Skin epidermis (tissue), 12 donors: ENCODE data around the gene LRRC10B.
"Not testable (repeated sequence)": the region's sequence is repeated elsewhere in the genome, so short reads cannot be mapped to it uniquely, and the experiment has no call there.

Experiments
- H3K27ac ChIP-seq, 21 experiments: fragments of 200-600 bp; sonication (generic) in 11 of 21; one replicate each; pipeline ENCODE4 v1.5.0; 2020; ENCODE audit warnings: mild to moderate bottlenecking in 3 of 21, inconsistent platforms in 2 of 21, moderate library complexity in 2 of 21
- H3K4me3 ChIP-seq, 7 experiments: fragments of 200-600 bp; sonication (generic) in 2 of 7; one replicate each; pipeline ENCODE4 v1.5.0; 2020; ENCODE audit warnings: inconsistent platforms in 2 of 7, mild to moderate bottlenecking in 2 of 7, moderate library complexity in 1 of 7

Gene LRRC10B

DNA sequence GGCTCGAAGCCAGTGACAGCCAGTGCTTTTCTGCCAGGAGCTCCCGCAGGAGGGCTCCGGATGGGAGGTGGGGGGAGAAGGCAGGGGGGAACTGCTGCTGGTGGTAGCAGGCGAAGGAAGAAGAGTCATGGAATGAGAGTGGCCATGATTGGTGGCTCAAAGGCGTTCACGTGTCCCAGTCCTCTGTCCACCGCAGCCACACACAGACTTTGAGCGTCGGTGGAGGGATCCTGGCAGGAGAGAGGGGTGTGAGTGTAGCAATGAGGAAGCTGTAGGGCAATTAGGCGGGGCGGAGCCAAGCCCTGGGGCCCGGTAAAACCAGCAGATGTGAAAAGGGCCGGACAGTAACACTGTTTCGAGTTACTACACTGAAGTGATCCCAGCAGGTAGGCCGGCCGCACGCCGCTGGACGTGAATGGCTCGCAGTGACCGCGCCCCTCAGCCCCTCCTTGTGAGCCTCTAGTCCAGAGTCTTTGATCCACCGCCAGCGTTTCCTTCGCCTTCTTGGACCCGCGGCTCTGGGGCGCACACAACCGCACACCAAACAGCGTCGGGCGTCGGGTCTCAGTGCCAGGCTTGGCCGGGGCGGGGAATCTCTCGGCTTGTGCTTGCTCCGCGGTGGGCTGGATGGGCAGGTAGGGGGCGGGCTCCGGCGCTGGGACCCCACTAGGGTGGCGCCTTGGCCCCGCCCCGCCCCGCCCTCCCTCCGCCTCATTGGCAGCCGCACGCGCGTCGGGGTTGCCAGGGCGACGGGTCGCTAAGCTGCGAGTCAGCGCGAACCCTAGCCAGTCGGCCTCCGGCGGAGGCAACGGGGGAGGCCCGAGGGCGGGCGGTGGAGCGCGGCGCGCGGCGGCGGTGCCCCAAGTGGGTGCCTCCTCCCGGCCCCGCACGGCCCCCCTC is at the start of gene LRRC10B:
TSS of gene LRRC10B (plus strand) at position 788 of the 900 bp plus-strand sequence. CDS start 250 bp downstream, outside the sequence.
- Histone ChIP-seq H3K27ac (peak within 1 kb of the TSS in 2 of 21 experiments; percentile 15 to 47), H3K4me3 (peak within 1 kb of the TSS in 5 of 7 experiments; percentile 8 to 35 (median 17))

GRCh38 chr11:61460474-61460881 is 48.1 kb upstream of the LRRC10B start:
- Histone ChIP-seq H3K27ac (no peak overlapping the region), H3K4me3 (no peak overlapping the region)

- H3K4me3 ChIP-seq = no peak overlapping the region
- H3K27ac ChIP-seq = no peak overlapping the region
These were observed 47.6 kb upstream of the LRRC10B start for GRCh38 chr11:61460986-61461385.

- not testable (repeated sequence) for H3K4me3 ChIP-seq, H3K27ac ChIP-seq
These were observed 40.9 kb upstream of the LRRC10B start for GRCh38 chr11:61467602-61468001.

DNA sequence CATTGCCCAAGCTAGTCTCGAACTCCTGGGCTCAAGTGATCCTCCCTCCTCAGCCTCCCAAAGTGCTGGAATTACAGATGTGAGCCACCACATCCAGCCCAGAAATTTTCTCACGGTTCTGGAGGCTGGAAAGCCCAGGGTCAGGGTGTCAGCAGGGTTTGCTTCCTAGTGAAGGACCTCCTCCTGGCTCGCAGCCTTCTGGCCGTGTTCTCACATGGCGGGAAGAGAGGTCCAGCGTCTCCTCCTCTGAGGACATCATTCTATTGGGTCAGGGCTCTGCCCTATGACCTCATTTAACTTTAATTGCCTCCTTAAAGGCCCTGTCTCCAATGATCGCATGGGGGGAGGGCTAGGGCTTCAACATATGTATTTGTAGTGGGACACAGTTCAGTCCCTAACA is 40.5 kb upstream of the LRRC10B start:
- Histone ChIP-seq H3K27ac (no peak overlapping the region), H3K4me3 (no peak overlapping the region)

DNA sequence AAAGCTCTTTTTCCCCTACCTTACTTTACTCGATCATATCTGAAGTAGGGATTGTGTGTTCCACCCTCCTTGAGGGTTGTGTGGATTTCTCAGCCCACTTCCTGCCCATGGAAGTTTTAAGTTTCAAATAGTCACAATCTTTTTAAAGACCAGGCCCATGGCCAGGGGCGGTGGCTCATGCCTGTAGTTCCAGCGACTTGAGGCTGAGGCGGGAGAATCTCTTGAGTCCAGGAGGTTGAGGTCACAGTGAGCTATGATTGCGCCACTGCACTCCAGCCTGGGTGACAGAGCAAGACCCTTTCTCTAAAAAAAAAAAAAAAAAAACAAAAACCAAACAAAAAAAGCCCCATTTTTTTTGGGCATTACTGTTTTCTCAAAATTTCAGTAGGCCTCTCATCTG is 36.3 kb upstream of the LRRC10B start:
- no peak overlapping the region for H3K4me3 ChIP-seq
- H3K27ac ChIP-seq = peak overlapping the region in 9 of 21 experiments; percentile 23 to 85 (median 64)

DNA sequence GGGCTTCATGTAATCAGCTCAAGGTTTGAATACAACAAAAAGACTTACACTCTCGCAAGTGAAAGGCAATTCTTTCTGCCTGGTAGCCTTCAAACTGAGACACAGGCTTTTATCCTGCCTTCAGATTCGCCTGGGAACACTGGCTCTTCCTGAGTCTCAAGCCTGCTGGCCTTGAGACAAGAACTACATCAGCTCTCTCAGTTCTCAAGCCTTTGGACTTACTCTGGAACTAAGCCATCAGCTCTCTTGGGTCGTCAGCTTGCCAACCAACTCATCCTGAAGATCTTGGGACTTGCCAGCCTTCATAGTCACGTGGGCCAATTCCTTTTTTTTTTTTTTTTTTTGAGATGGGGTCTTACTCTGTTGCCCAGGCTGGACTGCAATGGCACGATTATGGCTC is 35.7 kb upstream of the LRRC10B start:
- Histone ChIP-seq H3K27ac (peak overlapping the region in 9 of 21 experiments; percentile 3 to 83 (median 50)), H3K4me3 (no peak overlapping the region)

DNA sequence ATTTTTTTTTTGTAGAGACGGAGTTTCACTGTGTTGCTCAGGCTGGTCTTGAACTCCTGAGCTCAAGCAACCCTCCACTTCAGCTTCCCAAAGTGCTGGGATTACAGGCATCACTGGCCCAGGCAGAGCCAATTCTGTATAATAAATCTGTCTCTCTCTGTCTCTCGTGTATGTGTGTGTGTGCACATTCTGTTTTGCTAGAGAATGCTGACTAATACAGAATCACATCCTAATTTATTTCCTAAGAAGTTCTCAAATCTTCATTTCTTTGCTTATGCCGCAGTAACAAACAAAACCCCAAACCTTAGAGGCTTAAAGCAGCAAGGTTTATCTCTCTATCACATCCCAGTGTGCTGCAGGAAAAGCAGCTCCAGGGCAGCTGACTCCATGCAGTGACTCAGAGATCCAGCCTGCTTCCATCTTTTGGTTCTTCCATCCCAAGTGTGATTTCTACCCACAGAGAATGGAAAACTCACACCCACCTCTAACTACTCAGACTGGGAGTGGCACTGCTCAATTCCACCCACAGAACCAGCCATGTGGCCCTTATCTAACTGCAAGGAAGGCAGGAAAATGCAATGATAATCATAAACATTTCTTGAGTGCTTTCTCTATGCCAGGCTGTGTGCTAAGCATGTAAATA is 35.1 kb upstream of the LRRC10B start:
- H3K4me3 ChIP-seq = no peak overlapping the region
- peak overlapping the region in 3 of 21 experiments; percentile 23 to 43 (median 31) for H3K27ac ChIP-seq

DNA sequence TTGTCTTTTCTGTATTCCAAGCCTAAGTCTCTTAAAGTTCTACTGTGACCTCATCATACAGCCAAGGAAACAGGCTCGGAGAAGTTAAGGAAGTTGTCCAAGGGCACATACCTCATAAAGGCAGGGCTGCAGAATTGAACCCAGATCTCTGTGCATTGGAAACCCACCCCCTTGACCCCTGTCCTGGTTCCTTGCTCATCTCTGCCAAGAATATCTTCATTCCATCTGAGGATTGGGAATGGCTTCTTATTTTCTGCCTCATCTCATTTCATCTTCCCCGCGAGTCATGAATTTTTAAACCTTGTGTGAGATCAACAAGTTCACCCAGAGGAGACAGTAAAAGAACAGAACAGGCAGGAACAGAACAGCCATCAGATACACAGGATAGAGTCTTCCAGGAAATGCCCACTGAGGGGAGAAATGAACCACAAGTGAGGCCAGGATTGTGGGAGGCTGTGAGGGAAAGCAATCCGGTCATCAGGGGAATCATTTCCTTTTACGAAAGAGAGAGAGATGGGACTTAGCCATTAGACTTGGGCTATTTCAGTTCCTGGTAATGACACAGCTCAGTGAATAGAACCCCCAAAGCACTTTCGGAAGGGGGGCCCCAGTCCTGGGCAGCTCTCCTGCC is 34.4 kb upstream of the LRRC10B start:
- no peak overlapping the region for H3K4me3 ChIP-seq
- peak overlapping the region in 2 of 21 experiments; percentile 23 to 31 for H3K27ac ChIP-seq

DNA sequence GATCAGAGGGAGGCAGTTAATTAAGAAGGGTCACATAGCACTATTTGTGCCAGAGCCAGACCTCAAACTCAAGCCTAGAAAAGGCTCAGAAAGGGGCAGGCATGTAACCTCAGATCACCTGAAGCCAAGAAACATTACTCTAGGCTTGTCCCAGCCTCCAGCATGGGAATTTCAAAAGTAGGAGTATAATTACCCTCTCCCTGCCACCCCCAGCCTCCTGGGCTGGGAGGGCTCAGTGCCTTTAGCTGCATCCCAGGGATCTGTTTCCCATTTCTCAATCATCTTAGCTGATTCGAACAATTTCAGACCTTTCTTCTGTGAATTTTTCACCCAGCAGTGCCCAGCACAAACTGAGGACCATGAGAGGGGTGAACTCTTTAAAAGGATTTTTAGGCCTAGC is 33.1 kb upstream of the LRRC10B start:
- H3K27ac ChIP-seq = no peak overlapping the region
- no peak overlapping the region for H3K4me3 ChIP-seq

GRCh38 chr11:61476371-61476770 is 32.2 kb upstream of the LRRC10B start:
- Histone ChIP-seq H3K4me3 (no peak overlapping the region), H3K27ac (no peak overlapping the region)

DNA sequence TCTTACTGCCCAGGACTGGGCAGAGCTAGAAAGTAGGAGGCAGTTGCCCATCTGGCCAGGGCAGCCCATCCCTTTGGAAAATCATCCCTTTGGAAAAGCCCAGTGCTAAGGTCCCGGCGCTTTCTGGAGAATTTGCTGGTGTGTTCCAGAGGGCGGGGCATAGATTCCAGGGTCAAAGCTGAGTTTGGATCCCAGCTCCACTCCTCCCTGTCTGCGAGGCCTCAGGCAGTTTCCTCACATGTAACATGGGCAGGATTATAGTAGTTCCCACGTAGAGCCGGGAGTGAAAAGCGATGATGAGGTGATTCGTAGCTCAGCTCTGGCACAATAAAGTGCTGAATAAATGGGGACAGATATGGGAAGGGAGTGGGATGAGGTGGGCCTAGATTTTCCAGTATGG is 31.4 kb upstream of the LRRC10B start:
- Histone ChIP-seq H3K27ac (no peak overlapping the region), H3K4me3 (no peak overlapping the region)

GRCh38 chr11:61477727-61478148 is 30.8 kb upstream of the LRRC10B start:
- no peak overlapping the region for H3K4me3 ChIP-seq

GRCh38 chr11:61479360-61480058 is 29.0 kb upstream of the LRRC10B start:
- H3K27ac ChIP-seq, H3K4me3 ChIP-seq: not testable (repeated sequence)

More at GRCh38 chr11:61477727-61478148, 30.8 kb upstream of the LRRC10B start:
- H3K27ac ChIP-seq = no peak overlapping the region

DNA sequence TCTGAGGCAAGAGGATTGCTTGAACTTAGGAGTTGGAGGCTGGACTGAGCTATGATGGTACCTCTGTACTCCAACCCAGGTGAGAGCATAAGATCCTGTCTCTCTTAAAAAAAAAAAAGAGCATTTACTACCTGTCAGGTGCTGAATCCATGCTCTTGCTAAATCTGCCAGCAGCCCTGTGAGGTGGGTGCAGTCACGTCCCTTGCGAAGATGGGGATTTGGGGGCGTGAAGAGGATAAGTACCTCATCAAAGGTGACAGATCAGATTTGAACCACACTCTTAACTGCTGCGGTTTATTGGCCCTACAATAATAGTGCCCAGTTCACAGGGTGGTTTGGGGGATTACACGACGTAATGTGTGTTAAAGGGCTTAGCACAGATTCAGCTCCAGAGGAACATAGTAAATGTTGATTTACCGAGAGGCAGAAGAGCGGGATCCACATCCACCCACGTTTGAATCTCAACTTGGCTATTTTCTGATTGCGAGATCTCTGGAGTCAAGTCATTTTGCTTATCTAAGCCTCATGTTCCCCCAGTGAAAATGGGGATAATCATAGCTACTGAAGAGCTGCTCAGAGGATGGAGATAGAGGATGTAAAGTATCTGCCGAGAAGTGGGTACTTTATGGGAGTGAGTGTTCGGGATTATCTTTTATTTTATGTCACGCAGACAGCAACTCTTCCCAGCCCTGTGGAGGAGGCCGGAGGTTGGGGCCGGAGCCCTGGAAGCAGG is 28.1 kb upstream of the LRRC10B start:
- Histone ChIP-seq H3K27ac (no peak overlapping the region), H3K4me3 (no peak overlapping the region)

GRCh38 chr11:61480994-61481335 is 27.6 kb upstream of the LRRC10B start:
- H3K27ac ChIP-seq = no peak overlapping the region
- no peak overlapping the region for H3K4me3 ChIP-seq

- Histone ChIP-seq H3K4me3 (no peak overlapping the region), H3K27ac (no peak overlapping the region)
These were observed 26.7 kb upstream of the LRRC10B start for GRCh38 chr11:61481806-61482205.

GRCh38 chr11:61482513-61482912 is 26.0 kb upstream of the LRRC10B start:
- no peak overlapping the region for H3K27ac ChIP-seq
- H3K4me3 ChIP-seq = no peak overlapping the region

DNA sequence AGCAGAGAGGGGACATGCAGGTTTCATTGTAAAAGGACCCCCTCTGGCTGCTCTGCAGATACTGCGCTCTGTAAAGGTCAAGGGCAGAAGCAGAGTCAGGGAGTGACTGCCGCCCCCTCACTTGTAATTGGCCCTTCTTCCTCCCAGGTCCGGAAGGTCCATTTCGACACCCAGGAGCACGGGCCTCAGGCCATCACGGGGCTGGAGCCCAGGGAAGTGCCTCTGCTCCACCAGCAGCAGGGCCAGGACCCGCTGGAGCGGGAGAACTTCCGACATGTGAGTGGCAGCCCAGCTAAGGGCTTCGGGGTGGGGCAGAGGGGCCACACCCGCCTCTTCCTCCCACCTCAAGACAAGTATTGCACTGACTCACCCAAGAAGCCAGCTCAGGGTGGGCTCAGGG is 24.0 kb upstream of the LRRC10B start:
- H3K4me3 ChIP-seq = no peak overlapping the region
- H3K27ac ChIP-seq = no peak overlapping the region
